Astrocyte (in vitro differentiated cells and primary cell): Measurements from ENCODE around the gene FGGY.

ENCODE experiments used
- EZH2 ChIP-seq: IDR thresholded peaks from 2 replicates; pipeline ENCODE4 v1.6.1; 2012; ENCODE audit warnings: mild to moderate bottlenecking, low read length, inconsistent platforms; ENCODE audit not compliant: insufficient read depth
- TF ChIP-seq, protein P1 (sequence below): IDR thresholded peaks from 2 replicates; pipeline ENCODE4 v1.5.1; 2011; ENCODE audit warnings: low read depth, mild to moderate bottlenecking, inconsistent platforms, low read length, moderate library complexity; ENCODE audit not compliant: insufficient read depth

DNA sequence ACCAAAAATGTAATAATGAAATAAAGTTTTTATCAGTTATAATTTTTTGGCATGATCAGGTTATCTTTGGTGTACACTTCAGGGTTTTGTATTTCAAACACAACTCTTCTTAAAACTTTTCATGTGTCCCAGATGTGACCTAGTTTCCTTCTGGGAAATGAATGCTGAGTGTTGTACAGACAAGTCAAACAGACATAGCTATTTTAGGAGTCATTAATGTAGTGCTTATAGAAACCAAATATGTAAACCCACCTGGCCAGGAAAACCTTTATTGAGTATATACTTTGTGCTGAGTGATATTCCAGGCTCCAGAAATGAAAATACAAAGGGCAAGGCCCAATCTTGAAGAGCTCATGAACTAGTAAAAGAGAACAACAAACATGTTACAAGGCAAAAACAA, 491.9 kb downstream of the FGGY start:
- TF ChIP-seq, protein P1, sequence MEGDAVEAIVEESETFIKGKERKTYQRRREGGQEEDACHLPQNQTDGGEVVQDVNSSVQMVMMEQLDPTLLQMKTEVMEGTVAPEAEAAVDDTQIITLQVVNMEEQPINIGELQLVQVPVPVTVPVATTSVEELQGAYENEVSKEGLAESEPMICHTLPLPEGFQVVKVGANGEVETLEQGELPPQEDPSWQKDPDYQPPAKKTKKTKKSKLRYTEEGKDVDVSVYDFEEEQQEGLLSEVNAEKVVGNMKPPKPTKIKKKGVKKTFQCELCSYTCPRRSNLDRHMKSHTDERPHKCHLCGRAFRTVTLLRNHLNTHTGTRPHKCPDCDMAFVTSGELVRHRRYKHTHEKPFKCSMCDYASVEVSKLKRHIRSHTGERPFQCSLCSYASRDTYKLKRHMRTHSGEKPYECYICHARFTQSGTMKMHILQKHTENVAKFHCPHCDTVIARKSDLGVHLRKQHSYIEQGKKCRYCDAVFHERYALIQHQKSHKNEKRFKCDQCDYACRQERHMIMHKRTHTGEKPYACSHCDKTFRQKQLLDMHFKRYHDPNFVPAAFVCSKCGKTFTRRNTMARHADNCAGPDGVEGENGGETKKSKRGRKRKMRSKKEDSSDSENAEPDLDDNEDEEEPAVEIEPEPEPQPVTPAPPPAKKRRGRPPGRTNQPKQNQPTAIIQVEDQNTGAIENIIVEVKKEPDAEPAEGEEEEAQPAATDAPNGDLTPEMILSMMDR, result no peak
- TF ChIP-seq EZH2, result no peak
